Muscle layer of duodenum (tissue), 2 donors: ENCODE measurements around the gene PHF19.

Experiments
- H3K27ac ChIP-seq: one replicate; pipeline ENCODE4 v1.7.0; 2013; ENCODE audit warnings: mild to moderate bottlenecking, low read length
- H3K27me3 ChIP-seq: one replicate; pipeline ENCODE4 v1.7.0; 2013; ENCODE audit warnings: low read depth, mild to moderate bottlenecking, control low read depth, low read length
- H3K36me3 ChIP-seq, 2 donors: one replicate each; pipeline ENCODE4 v1.7.0; 2013; ENCODE audit warnings: low read length in 2 of 2, control low read depth in 1 of 2, mild to moderate bottlenecking in 1 of 2; ENCODE audit not compliant: insufficient read depth in 2 of 2, control insufficient read depth in 1 of 2
- H3K4me1 ChIP-seq, 2 donors: one replicate each; pipeline ENCODE4 v1.7.0; 2013; ENCODE audit warnings: low read length in 2 of 2, mild to moderate bottlenecking in 2 of 2, control low read depth in 1 of 2, moderate library complexity in 1 of 2; ENCODE audit not compliant: insufficient read depth in 2 of 2, control insufficient read depth in 1 of 2
- H3K4me3 ChIP-seq, 2 donors: one replicate each; pipeline ENCODE4 v1.7.0; 2013; ENCODE audit warnings: low read length in 2 of 2, low read depth in 1 of 2, mild to moderate bottlenecking in 1 of 2
- H3K9me3 ChIP-seq, 2 donors: one replicate each; pipeline ENCODE4 v1.7.0; 2013; ENCODE audit warnings: low read length in 2 of 2, control low read depth in 1 of 2, mild to moderate bottlenecking in 1 of 2; ENCODE audit not compliant: control insufficient read depth in 1 of 2
- donor health status: healthy.

Gene PHF19

GRCh38 chr9:120856700-120857099, 20.3 kb downstream of the PHF19 start:
- Histone ChIP-seq H3K27me3 (no peaks in the 10 kb centered on the region), H3K9me3 (no peaks in the 10 kb centered on the region), H3K4me3 (no peak overlapping the region), H3K36me3 (peaks cover 28 to 47% of the 10 kb centered on the region in 2 donors), H3K4me1 (no peaks in the 10 kb centered on the region), H3K27ac (no peak overlapping the region)

GRCh38 chr9:120855827-120856670, 20.9 kb downstream of the PHF19 start:
- Histone ChIP-seq H3K27me3 (no peaks in the 10 kb centered on the region), H3K9me3 (no peaks in the 10 kb centered on the region), H3K36me3 (peaks cover 22 to 40% of the 10 kb centered on the region in 2 donors), H3K4me1 (no peaks in the 10 kb centered on the region), H3K27ac (no peak overlapping the region), H3K4me3 (no peak overlapping the region)

- Histone ChIP-seq H3K27ac (no peak overlapping the region), H3K27me3 (no peaks in the 10 kb centered on the region), H3K9me3 (no peaks in the 10 kb centered on the region), H3K36me3 (peaks cover 11 to 27% of the 10 kb centered on the region in 2 donors), H3K4me1 (no peaks in the 10 kb centered on the region), H3K4me3 (no peak overlapping the region)
Observed at GRCh38 chr9:120854596-120855327, 22.2 kb downstream of the PHF19 start.

- no peak overlapping the region for H3K4me3 ChIP-seq
- H3K27ac ChIP-seq, result no peak overlapping the region
- H3K27me3 ChIP-seq, result no peaks in the 10 kb centered on the region
- no peaks in the 10 kb centered on the region for H3K9me3 ChIP-seq
- no peaks in the 10 kb centered on the region for H3K4me1 ChIP-seq
- peaks cover 2 to 17% of the 10 kb centered on the region in 2 donors for H3K36me3 ChIP-seq
Observed at GRCh38 chr9:120853198-120853597, 23.8 kb downstream of the PHF19 start.

GRCh38 chr9:120852240-120853010, 24.6 kb downstream of the PHF19 start:
- Histone ChIP-seq H3K9me3 (no peaks in the 10 kb centered on the region), H3K27me3 (no peaks in the 10 kb centered on the region), H3K36me3 (peaks cover 0 to 10% of the 10 kb centered on the region in 2 donors), H3K4me1 (no peaks in the 10 kb centered on the region), H3K4me3 (no peak overlapping the region), H3K27ac (no peak overlapping the region)

GRCh38 chr9:120851449-120851848, 25.5 kb downstream of the PHF19 start:
- Histone ChIP-seq H3K36me3 (peaks cover 0 to 3% of the 10 kb centered on the region in 2 donors), H3K9me3 (no peaks in the 10 kb centered on the region), H3K4me3 (no peak overlapping the region), H3K27ac (no peak overlapping the region), H3K27me3 (no peaks in the 10 kb centered on the region), H3K4me1 (no peaks in the 10 kb centered on the region)

- Histone ChIP-seq H3K4me1 (no peaks in the 10 kb centered on the region), H3K9me3 (no peaks in the 10 kb centered on the region), H3K27ac (no peak overlapping the region), H3K4me3 (no peak overlapping the region), H3K27me3 (no peaks in the 10 kb centered on the region), H3K36me3 (no peaks in the 10 kb centered on the region)
Observed at GRCh38 chr9:120850315-120850714, 26.7 kb downstream of the PHF19 start.

- no peaks in the 10 kb centered on the region for H3K36me3 ChIP-seq
- peaks cover 0 to 2% of the 10 kb centered on the region in 2 donors for H3K9me3 ChIP-seq
- H3K4me1 ChIP-seq, result peaks cover 0 to 5% of the 10 kb centered on the region in 2 donors
- no peaks in the 10 kb centered on the region for H3K27me3 ChIP-seq
- H3K4me3 ChIP-seq, result no peak overlapping the region
- H3K27ac ChIP-seq, result no peak overlapping the region
Observed at GRCh38 chr9:120846906-120847305, 30.1 kb downstream of the PHF19 start.

GRCh38 chr9:120846251-120846889, 30.6 kb downstream of the PHF19 start:
- Histone ChIP-seq H3K27ac (no peak overlapping the region), H3K36me3 (no peaks in the 10 kb centered on the region), H3K9me3 (peaks cover 0 to 2% of the 10 kb centered on the region in 2 donors), H3K4me3 (no peak overlapping the region), H3K27me3 (no peaks in the 10 kb centered on the region), H3K4me1 (peaks cover 0 to 9% of the 10 kb centered on the region in 2 donors)

GRCh38 chr9:120845255-120845654, 31.7 kb downstream of the PHF19 start:
- Histone ChIP-seq H3K36me3 (peaks cover 0 to 4% of the 10 kb centered on the region in 2 donors), H3K4me3 (no peak overlapping the region), H3K9me3 (peaks cover 0 to 2% of the 10 kb centered on the region in 2 donors), H3K27ac (no peak overlapping the region), H3K4me1 (peaks cover 0 to 9% of the 10 kb centered on the region in 2 donors), H3K27me3 (no peaks in the 10 kb centered on the region)
